ENCODE data around the gene NUAK1.

NUAK1 gene

GRCh38 chr12:106135781-106136180, 3.0 kb downstream of the NUAK1 start:
- TF ChIP-seq, protein P1, sequence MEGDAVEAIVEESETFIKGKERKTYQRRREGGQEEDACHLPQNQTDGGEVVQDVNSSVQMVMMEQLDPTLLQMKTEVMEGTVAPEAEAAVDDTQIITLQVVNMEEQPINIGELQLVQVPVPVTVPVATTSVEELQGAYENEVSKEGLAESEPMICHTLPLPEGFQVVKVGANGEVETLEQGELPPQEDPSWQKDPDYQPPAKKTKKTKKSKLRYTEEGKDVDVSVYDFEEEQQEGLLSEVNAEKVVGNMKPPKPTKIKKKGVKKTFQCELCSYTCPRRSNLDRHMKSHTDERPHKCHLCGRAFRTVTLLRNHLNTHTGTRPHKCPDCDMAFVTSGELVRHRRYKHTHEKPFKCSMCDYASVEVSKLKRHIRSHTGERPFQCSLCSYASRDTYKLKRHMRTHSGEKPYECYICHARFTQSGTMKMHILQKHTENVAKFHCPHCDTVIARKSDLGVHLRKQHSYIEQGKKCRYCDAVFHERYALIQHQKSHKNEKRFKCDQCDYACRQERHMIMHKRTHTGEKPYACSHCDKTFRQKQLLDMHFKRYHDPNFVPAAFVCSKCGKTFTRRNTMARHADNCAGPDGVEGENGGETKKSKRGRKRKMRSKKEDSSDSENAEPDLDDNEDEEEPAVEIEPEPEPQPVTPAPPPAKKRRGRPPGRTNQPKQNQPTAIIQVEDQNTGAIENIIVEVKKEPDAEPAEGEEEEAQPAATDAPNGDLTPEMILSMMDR (IDR thresholded peaks at IDR 0.05; ENCODE audit: extremely low read depth, missing control alignments) = no peak
- no peak for DNase-seq (ENCODE audit: low spot score)

- TF ChIP-seq, protein P1 (IDR thresholded peaks at IDR 0.05; ENCODE audit: extremely low read depth, missing control alignments) = no peak
- no peak for DNase-seq (ENCODE audit: low spot score)
Measured at GRCh38 chr12:106135075-106135474, 3.7 kb downstream of the NUAK1 start.

DNA sequence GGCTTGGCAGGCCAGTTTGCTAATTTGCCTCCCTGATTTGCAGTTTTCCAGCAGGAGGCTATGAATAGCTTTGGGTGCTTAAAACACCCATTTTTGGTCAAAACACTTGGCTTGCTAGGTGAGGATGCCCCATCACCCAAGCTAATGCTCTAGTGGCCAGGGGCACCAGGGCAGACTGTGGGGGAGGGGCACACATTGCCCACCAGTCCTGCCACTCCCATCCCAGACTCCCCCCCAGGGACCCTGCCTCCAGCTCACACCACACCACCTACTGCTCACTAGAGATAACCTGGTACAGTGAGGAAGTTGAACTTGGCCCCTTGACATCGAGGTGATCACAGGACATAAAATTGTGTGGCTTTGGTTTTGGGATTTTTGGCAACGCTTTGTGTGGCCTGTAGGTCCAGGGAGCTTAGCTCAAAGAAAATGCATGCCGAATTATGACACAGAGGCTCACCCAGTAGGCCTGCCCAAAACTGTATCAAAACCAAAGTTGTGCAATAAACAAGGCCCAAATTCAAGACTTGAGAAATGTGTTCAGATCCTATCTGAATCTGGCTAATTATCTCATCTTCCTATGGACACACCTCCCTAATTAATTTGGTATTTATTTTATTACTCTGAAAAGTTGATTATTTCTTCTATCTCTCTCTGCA, 4.3 kb downstream of the NUAK1 start:
- no peak for DNase-seq (ENCODE audit: low spot score)

DNA sequence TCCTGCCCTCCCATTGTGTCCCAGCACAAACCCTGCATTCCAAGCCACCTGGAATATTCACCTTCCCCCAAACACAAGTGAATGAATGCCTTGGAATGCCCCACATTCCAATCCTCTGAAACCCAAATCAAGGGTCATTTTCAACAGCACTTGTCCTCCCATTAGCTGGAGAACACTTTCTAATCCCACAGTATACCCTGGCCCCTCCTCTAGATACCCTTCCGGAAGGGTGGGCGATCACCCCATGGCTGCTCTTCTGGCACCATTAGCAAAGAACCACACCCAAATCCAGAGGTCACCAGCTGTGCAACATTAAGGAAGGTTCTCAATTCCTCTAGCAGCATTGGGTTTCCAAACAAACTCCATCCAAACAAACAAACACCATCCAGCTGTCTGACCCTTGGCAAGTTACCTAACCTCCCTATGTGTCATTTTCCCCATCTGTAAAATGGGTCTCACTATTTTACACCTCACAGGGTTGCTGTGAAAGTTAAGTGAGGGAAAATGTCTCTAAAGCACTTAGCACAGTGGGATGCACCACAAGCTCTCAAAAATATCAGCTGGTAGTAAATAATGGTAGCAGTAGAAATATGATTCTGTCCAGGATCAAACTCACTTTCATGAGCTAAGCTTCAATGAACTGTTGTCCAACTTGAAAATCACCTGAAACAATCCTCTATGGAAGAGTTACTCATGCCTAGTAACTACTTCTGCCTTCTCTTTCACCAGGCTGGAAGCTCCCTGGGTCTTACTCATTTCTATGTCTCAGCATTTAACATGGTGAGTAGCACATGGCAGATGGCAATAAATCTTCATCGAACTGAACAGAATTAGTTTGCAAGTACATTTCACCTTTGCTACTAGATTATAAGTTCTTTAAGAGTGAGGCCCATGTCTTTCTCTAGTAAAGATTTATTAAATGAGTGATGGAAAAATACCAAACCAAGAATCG, 5.3 kb downstream of the NUAK1 start:
- TF ChIP-seq, protein P1 (IDR thresholded peaks at IDR 0.05; ENCODE audit: extremely low read depth, missing control alignments) = no peak
- no peak for DNase-seq (ENCODE audit: low spot score)

More for the DNA sequence above, 4.3 kb downstream of the NUAK1 start:
- TF ChIP-seq, protein P1 (IDR thresholded peaks at IDR 0.05; ENCODE audit: extremely low read depth, missing control alignments) = no peak

GRCh38 chr12:106132175-106133135, 6.3 kb downstream of the NUAK1 start:
- DNase-seq (ENCODE audit: low spot score) = no peak
- TF ChIP-seq, protein P1 (IDR thresholded peaks at IDR 0.05; ENCODE audit: extremely low read depth, missing control alignments) = no peak

GRCh38 chr12:106131676-106132075, 7.1 kb downstream of the NUAK1 start:
- DNase-seq (ENCODE audit: low spot score) = no peak
- TF ChIP-seq, protein P1 (IDR thresholded peaks at IDR 0.05; ENCODE audit: extremely low read depth, missing control alignments) = no peak
